GM12878 (cell line): ENCODE results near the gene GPC5.

Experiments used
- CBX3 ChIP-seq: fragments of 200-600 bp; sonication (generic); IDR thresholded peaks from 2 replicates; pipeline ENCODE4 v1.6.1; 2016; ENCODE audit warnings: low read depth, borderline replicate concordance
- EED ChIP-seq: sonication (generic); IDR thresholded peaks from 2 replicates; pipeline ENCODE4 v1.6.1; 2016; ENCODE audit warnings: antibody characterized with exemption, low read depth
- EGR1 ChIP-seq, 2 experiments: IDR thresholded peaks; 1 replicate in 1 of 2; 2 replicates in 1 of 2; pipeline ENCODE4 v1.6.1; 2011 to 2012; ENCODE audit warnings: low read depth in 2 of 2, low read length in 2 of 2, borderline replicate concordance in 1 of 2, mild to moderate bottlenecking in 1 of 2, moderate library complexity in 1 of 2
- EZH2 ChIP-seq: IDR thresholded peaks from 2 replicates; pipeline ENCODE4 v1.6.1; 2012; ENCODE audit warnings: low read depth, mild to moderate bottlenecking, control low read depth, inconsistent platforms, low read length, borderline replicate concordance; ENCODE audit not compliant: control insufficient read depth
- FOXM1 ChIP-seq: IDR thresholded peaks from 2 replicates; pipeline ENCODE4 v1.6.1; 2012; ENCODE audit warnings: low read depth, mild to moderate bottlenecking, inconsistent platforms, low read length, moderate library complexity
- HCFC1 ChIP-seq: fragments of 150-350 bp; IDR thresholded peaks from 2 replicates; pipeline ENCODE4 v1.6.1; 2014; ENCODE audit warnings: low read length
- HDAC6 ChIP-seq: fragments of 200-600 bp; sonication (generic); IDR thresholded peaks from one replicate; pipeline ENCODE4 v1.8.0; 2017; ENCODE audit warnings: antibody characterized with exemption; ENCODE audit not compliant: unreplicated experiment
- MTA2 ChIP-seq: fragments of 450-650 bp; IDR thresholded peaks from 2 replicates; pipeline ENCODE4 v1.6.1; 2016; ENCODE audit warnings: low read depth, mild to moderate bottlenecking, moderate library complexity
- NFXL1 ChIP-seq: fragments of 450-650 bp; IDR thresholded peaks from 2 replicates; pipeline ENCODE4 v1.6.1; 2017; ENCODE audit warnings: antibody characterized with exemption, mild to moderate bottlenecking, borderline replicate concordance
- POLR2A ChIP-seq: IDR thresholded peaks from 2 replicates; pipeline ENCODE4 v1.6.1; 2011; ENCODE audit warnings: low read depth, mild to moderate bottlenecking, low read length
- TAF1 ChIP-seq: IDR thresholded peaks from 2 replicates; pipeline ENCODE4 v1.6.1; 2011; ENCODE audit warnings: mild to moderate bottlenecking, low read depth, low read length, borderline replicate concordance
- TCF7 ChIP-seq: IDR thresholded peaks from 2 replicates; pipeline ENCODE4 v1.6.1; 2014; ENCODE audit warnings: antibody characterized with exemption, borderline replicate concordance
- TF ChIP-seq, protein P1 (sequence below): IDR thresholded peaks from 2 replicates; pipeline ENCODE4 v1.6.1; 2011; ENCODE audit warnings: borderline replicate concordance, low read depth, mild to moderate bottlenecking, moderate library complexity, low read length; ENCODE audit not compliant: insufficient read depth, poor library complexity, severe bottlenecking
- TF ChIP-seq, protein P2 (sequence below), 3 experiments: IDR thresholded peaks in 2 of 3; conservative IDR thresholded peaks in 1 of 3; 2 replicates each; pipeline ENCODE4 v1.5.1; 2011; ENCODE audit warnings: low read depth in 3 of 3, low read length in 3 of 3, mild to moderate bottlenecking in 3 of 3, control low read depth in 2 of 3, moderate library complexity in 2 of 3, inconsistent platforms in 1 of 3, mixed read lengths in 1 of 3; ENCODE audit not compliant: control insufficient read depth in 2 of 3, insufficient read depth in 1 of 3; ENCODE audit errors: extremely low read depth in 1 of 3

DNA sequence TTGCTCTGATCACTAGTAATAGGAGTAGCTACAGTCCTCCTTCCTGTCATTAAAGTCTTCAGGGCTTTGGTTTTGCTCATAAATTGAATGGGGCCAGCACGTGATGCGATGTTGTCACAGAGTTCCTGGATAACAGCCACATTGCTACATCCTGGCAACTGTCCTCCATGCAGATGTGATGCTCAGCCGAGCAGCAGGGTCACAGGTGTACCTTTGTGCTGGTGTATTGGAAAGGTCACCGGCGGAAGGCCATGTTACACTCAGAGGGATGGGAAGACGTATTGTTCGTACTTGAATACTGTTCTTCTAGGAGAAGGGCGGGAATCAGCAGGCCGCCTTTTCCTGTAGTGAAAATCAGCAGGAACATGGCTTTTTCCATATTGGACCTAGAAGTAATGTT lies 1114.4 kb downstream of the GPC5 start:
- no peak for TF ChIP-seq CBX3
- TF ChIP-seq POLR2A: no peak
- no peak for TF ChIP-seq EZH2
- no peak for TF ChIP-seq TCF7
- TF ChIP-seq EED: no peak
- TF ChIP-seq TAF1: no peak
- no peak for TF ChIP-seq MTA2
- TF ChIP-seq HDAC6: no peak
- TF ChIP-seq FOXM1: no peak
- TF ChIP-seq, protein P1, sequence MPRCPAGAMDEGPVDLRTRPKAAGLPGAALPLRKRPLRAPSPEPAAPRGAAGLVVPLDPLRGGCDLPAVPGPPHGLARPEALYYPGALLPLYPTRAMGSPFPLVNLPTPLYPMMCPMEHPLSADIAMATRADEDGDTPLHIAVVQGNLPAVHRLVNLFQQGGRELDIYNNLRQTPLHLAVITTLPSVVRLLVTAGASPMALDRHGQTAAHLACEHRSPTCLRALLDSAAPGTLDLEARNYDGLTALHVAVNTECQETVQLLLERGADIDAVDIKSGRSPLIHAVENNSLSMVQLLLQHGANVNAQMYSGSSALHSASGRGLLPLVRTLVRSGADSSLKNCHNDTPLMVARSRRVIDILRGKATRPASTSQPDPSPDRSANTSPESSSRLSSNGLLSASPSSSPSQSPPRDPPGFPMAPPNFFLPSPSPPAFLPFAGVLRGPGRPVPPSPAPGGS: no peak
- TF ChIP-seq, protein P2, sequence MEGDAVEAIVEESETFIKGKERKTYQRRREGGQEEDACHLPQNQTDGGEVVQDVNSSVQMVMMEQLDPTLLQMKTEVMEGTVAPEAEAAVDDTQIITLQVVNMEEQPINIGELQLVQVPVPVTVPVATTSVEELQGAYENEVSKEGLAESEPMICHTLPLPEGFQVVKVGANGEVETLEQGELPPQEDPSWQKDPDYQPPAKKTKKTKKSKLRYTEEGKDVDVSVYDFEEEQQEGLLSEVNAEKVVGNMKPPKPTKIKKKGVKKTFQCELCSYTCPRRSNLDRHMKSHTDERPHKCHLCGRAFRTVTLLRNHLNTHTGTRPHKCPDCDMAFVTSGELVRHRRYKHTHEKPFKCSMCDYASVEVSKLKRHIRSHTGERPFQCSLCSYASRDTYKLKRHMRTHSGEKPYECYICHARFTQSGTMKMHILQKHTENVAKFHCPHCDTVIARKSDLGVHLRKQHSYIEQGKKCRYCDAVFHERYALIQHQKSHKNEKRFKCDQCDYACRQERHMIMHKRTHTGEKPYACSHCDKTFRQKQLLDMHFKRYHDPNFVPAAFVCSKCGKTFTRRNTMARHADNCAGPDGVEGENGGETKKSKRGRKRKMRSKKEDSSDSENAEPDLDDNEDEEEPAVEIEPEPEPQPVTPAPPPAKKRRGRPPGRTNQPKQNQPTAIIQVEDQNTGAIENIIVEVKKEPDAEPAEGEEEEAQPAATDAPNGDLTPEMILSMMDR (IDR thresholded peaks at IDR 0.05 in 2 of 3, conservative IDR thresholded peaks at IDR 0.05 in 1 of 3; ENCODE audit: control insufficient read depth in 2 of 3, extremely low read depth in 1 of 3, insufficient read depth in 1 of 3, low read depth in 3 of 3, low read length in 3 of 3): no peak
- TF ChIP-seq EGR1 (IDR thresholded peaks at IDR 0.05; ENCODE audit: borderline replicate concordance in 1 of 2, low read depth in 2 of 2, low read length in 2 of 2): no peak
- TF ChIP-seq HCFC1: no peak
- no peak for TF ChIP-seq NFXL1
